ENCODE data around the gene AOC1. TPM values are rescaled to one million over a fixed set of nuclear protein-coding genes. Genes with fewer than 3 reads are reported as not detected.

Gene AOC1
- total RNA-seq, 1 donor from 2014 or later = 0.64 TPM

DNA sequence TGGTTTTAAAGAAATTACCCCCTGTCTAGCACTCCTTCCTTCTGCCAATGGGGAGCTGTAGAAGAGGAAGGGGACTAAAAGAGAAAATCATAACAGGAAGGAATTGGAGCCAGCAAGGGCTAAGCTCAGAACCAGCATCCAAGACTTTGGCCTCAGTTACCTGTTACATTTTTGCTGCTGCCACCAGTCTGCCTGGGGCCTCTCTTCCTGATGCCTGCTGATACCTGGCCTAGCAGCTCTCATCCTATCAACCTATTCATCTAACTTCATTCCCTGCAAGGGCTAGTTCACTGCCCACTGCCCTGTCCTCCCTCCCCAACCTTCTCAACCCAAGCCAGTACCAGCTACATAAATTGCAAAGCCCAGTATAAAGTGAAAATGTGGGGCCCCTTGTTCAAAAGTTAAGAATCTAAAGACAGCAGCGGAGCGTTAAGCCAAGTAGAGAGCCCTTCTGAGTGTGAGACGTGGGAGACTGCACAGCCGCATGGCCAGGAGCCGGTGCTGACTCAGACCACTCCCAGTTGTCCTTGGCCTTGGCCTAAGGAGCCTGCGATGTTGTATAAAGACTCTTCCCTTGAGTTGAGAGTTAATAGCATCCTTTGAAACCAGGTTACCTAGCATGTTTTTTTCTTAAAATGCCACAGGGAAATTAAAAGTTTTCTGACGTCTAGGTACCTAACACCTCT is 13.2 kb upstream of the AOC1 start:
- no peak for TF ChIP-seq CTCF (IDR thresholded peaks at IDR 0.05)
- Histone ChIP-seq H3K4me3 (no peak overlapping the region), H3K27me3 (no peaks in the 10 kb centered on the region), H3K36me3 (no peaks in the 10 kb centered on the region), H3K27ac (no peak overlapping the region), H3K4me1 (no peaks in the 10 kb centered on the region), H3K9me3 (no peaks in the 10 kb centered on the region)
- ATAC-seq (no peak), DNase-seq (no peak)
- intact Hi-C loops (cut with DNase I) = no loop called here

- Histone ChIP-seq H3K27ac (no peak overlapping the region), H3K27me3 (no peaks in the 10 kb centered on the region), H3K4me3 (no peak overlapping the region), H3K9me3 (no peaks in the 10 kb centered on the region), H3K36me3 (no peaks in the 10 kb centered on the region), H3K4me1 (peaks cover 6% of the 10 kb centered on the region)
- ATAC-seq (no peak), DNase-seq (peak; percentile 19)
- no peak for TF ChIP-seq CTCF (IDR thresholded peaks at IDR 0.05)
- intact Hi-C loops (cut with DNase I) = no loop called here
These were observed 10.3 kb upstream of the AOC1 start for GRCh38 chr7:150842018-150842417.

GRCh38 chr7:150842716-150843115 is 9.6 kb upstream of the AOC1 start:
- ATAC-seq = no peak
- H3K4me1 ChIP-seq = peaks cover 6% of the 10 kb centered on the region
- intact Hi-C loops (cut with DNase I) = no loop called here
- no peak overlapping the region for H3K4me3 ChIP-seq
- no peaks in the 10 kb centered on the region for H3K27me3 ChIP-seq
- TF ChIP-seq CTCF (IDR thresholded peaks at IDR 0.05) = no peak
- H3K9me3 ChIP-seq = no peaks in the 10 kb centered on the region
- no peaks in the 10 kb centered on the region for H3K36me3 ChIP-seq
- H3K27ac ChIP-seq = no peak overlapping the region
- no peak for DNase-seq

- Histone ChIP-seq H3K4me1 (peaks cover 6% of the 10 kb centered on the region), H3K27me3 (peaks cover 2% of the 10 kb centered on the region), H3K36me3 (no peaks in the 10 kb centered on the region), H3K4me3 (no peak overlapping the region), H3K27ac (no peak overlapping the region), H3K9me3 (no peaks in the 10 kb centered on the region)
- intact Hi-C loops (cut with DNase I) = no loop called here
- peak; percentile 52 for ATAC-seq
- no peak for DNase-seq
- TF ChIP-seq CTCF (IDR thresholded peaks at IDR 0.05) = no peak
These were observed 6.9 kb upstream of the AOC1 start for GRCh38 chr7:150845421-150845861.

GRCh38 chr7:150846291-150847115 is 5.8 kb upstream of the AOC1 start:
- Histone ChIP-seq H3K36me3 (no peaks in the 10 kb centered on the region), H3K4me1 (peaks cover 6% of the 10 kb centered on the region), H3K27ac (no peak overlapping the region), H3K4me3 (no peak overlapping the region), H3K9me3 (no peaks in the 10 kb centered on the region), H3K27me3 (peaks cover 8% of the 10 kb centered on the region)
- intact Hi-C loops (cut with DNase I) = no loop called here
- ATAC-seq = peak; percentile 28
- TF ChIP-seq CTCF (IDR thresholded peaks at IDR 0.05) = no peak
- no peak for DNase-seq

Data from upper lobe of right lung (tissue), 1 donor.